Cortex of kidney (tissue), 1 donor: ENCODE measurements around the gene EIF4A3.
A peak's percentile ranks its signal among the peaks of the same experiment; 100 is the strongest.

Source experiments
- DNase-seq: peaks from one replicate; lab custom pipeline; 2025; lab: John Stamatoyannopoulos, UW

EIF4A3 gene

GRCh38 chr17:80147035-80147822, at the start of gene EIF4A3:
Gene EIF4A3, minus strand, starts transcription at chr17:80147128. Its CDS starts 167 bp downstream, at chr17:80146961.
- peak; percentile 53 for DNase-seq

- DNase-seq = no peak
These were observed 49.7 kb upstream of the EIF4A3 start for GRCh38 chr17:80196652-80197051.

GRCh38 chr17:80195671-80196529, 49.0 kb upstream of the EIF4A3 start:
- DNase-seq = no peak

DNA sequence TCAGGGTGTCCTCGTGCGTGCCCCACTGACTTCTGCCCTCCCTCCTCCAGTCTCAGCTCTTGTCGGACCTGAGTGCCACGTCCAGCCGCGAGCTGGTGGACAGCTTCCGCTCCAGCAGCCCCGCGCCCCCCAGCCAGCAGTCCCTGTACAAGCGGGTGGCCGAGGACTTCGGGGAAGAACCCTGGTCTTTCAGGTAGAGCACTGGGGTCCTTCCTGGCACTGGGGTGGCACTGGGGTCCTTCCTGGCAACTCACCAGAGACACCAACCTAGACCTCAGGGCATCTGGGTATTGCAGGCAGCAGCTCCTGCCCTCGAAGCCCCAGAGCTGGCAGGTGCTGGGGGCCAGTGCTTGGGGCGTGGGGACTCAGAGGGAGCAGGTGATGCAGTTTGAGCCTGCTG, 48.2 kb upstream of the EIF4A3 start:
- no peak for DNase-seq

DNA sequence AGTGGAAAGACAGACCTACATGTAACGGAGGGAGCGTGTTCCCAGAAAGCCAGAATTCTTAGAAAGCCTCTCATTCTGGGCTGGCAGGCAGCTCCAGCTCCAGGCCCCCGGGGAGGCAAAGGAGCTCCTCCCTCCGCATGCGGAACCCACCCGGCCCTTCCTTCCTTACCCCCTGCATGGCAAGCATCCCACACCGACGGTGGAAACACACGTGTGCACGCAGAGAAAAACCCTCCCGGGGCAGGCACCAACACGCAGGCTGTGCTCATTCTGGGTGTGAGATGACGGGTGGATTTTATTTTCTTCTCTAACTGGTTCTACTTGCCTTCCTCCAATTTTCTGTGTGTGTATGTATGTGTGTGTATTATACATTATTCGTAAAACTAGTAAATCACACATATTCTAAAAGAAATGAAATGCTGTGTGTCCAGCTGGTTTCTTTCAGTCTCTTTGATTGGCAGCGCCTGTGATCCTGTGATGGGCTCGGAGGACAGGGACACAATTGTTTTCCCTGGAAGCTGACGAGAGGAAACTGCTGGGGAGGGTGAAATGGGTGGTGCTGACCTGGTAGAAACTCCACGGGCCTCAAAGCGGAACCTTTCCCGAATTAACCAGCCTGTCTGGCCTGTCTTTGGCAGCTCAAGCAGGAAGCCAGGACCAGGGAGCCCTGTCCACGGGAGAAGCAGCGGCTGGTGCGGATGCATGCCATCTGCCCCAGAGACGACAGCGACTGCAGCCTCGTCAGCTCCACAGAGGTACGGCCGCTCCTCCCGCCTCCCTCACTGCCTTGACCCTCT, 45.1 kb upstream of the EIF4A3 start:
- DNase-seq = no peak

DNA sequence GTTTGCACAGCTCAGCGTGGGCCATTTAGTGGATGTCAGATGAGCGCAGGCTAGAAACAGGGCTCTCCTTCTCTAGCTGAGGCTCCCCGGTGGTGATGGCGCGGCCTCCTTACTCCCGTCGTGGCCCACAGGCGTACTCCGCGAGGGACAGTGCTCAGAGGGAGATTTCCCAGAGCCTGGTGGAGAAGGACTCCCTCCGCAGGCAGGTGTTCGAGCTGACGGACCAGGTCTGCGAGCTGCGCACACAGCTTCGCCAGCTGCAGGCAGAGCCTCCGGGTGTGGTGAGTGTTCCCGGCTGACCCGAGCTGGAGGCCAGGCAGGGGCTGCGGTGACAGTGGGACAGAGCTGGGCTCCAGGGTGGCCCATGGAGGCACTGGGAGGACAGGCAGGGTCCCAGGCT, 44.3 kb upstream of the EIF4A3 start:
- no peak for DNase-seq

DNA sequence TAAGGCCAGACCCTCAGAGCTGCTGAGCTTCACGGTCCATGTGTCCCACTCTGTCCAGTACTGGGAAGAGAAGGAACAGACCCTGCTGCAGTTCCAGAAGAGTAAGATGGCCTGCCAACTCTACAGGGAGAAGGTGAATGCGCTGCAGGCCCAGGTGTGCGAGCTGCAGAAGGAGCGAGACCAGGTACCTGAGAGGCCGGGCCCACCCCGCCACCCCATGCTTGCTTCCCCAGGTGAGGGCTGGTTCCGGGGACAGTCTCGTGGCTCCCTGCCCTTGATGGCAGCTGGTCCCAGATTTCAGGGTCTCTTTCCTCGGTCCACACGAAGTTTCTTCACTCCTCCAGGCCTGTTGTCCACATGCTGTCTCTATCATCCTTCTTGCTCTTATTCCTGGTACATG, 43.8 kb upstream of the EIF4A3 start:
- no peak for DNase-seq

DNA sequence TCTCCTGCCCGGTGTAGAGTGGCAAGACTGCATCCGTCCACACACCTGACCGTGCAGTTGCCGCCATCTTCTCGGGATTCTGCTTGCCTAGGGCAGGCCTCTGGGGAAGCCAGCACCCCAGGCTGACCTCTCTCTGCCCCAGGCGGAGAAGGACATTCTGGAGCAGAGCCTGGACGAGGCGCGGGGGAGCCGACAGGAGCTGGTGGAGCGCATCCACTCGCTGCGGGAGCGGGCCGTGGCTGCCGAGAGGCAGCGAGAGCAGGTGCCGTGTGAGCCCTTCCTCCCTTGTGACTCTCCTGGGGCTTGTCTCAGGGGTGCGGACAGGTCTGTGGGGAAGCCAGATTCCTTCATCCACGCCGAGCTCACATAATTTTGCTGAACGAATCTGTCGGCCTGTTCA, 42.7 kb upstream of the EIF4A3 start:
- no peak for DNase-seq

DNA sequence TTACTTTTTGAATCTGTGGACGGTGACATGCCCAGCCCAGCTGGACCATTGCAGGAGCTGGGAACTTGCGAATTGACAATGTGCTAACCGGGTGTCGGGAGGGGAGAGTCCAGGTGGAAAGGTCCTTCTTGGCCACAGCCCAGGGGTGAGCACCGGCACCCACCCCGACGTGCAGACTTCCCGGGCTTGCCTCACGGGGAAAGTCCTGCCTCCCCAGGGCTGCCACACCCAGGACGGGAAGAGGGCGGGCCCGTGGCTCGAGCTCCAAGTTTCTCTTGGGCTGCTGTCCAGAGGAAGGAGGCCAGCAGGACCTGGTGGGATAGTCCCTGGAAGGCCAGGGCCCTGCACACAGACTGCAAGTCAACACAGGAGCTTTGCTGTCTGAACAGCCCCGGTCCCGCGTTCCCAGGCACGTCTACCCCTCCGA, 40.6 kb upstream of the EIF4A3 start:
- DNase-seq = no peak

DNA sequence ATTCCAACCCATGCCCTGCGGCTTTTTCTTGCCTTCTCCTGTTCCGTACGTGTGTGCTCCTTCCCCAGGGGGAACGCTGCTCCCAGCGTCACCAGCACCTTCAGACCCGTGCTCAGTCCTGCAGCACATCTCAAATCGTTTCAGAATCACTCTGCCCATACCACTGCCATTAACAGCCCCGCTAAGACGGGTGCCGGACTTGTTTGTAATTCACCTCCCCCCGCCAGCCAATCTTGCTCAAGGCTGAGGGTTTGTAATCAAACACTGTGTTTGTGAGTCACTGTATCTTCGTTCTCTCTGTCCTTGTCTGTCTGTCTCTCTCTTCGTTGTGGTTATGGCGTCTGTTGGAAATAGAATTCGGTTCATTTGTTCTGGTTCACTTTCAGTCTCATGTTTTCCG, 40.2 kb upstream of the EIF4A3 start:
- no peak for DNase-seq

DNA sequence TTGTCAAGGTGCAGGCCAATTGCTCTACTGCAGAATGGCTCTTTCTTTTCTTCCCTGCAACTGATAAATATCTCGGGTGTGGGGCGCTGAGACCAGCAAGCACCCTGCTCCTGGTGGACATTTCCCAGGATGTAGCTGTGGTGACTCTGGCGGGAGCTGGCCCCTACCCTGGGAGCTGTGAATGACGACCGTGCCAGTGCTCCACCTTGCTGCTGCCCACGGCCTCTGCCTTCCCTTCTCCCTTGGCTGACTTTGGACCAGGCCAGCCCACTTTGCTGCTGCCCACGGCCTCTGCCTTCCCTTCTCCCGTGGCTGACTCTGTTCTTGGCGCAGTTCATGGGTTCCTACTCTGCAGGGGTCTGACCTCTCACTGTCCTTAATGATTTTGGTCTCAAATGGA, 39.0 kb upstream of the EIF4A3 start:
- no peak for DNase-seq

DNA sequence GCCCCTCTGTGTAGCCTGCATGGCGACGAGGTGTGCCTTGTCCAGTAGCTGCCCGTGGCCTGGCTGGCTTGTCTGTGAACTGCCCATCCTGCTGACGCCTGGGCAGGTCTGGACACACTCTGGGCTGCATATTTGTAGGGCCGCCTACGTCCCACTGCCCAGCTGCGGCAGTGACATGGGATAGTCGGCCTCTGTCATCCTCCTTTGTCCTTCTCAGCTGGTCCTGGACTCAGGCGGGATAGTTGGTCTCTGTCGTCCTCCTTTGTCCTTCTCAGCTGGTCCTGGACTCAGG, 37.4 kb upstream of the EIF4A3 start:
- DNase-seq = no peak

GRCh38 chr17:80183581-80184422, 36.9 kb upstream of the EIF4A3 start:
- no peak for DNase-seq

DNA sequence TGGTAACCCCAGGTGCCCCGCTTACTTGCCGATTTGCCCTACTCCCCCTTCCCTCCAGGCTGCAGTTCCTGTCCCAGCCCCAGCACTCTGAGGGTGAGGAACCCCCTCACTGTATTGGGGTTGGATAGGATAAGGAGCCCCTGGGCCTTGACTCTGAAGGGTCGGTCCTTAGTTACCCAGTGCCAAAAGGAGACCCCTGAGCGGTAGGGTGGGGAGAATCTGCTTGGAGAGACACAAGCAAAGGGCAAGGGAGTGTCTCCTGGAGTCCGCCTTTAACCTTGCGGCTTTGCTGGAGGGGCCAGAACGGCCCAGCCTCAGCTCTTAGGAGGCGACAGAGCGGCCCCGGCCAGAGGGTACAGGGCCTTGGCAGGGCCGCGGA, 35.9 kb upstream of the EIF4A3 start:
- DNase-seq = no peak

- no peak for DNase-seq
These were observed 35.4 kb upstream of the EIF4A3 start for GRCh38 chr17:80182118-80182844.

GRCh38 chr17:80181431-80181830, 34.5 kb upstream of the EIF4A3 start:
- no peak for DNase-seq

- DNase-seq = no peak
These were observed 33.3 kb upstream of the EIF4A3 start for GRCh38 chr17:80180192-80180591.

DNA sequence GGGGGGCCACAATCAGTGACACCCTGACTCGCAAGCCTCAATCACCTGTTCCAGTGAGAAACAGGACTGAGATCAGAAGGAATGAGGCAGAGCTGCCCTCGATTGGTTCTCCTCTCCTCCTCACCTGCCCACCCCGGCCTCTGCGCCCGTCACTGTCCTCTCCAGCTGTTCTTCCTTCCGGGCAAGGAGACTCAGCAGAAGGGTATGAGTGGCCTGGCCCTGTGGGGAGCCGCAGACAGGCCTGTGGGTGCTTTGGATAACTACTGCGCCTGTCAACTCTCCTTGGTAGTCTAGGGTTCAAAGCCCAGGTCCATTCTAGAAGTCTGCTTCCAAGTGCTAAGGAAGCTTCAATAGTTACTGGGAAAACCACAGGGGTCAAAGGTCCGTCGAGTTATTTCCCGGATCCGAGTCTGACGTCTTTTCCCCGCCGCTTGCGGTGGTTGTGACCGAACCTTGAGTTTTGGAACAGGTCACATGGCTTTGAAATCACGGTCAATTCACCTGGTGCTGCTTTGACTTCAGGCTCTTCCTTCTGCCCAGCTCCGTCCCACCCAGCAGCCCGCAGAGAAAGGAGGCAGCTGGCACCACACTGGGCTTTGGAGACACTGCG, 31.2 kb upstream of the EIF4A3 start:
- no peak for DNase-seq

GRCh38 chr17:80176757-80177156, 29.8 kb upstream of the EIF4A3 start:
- no peak for DNase-seq

DNA sequence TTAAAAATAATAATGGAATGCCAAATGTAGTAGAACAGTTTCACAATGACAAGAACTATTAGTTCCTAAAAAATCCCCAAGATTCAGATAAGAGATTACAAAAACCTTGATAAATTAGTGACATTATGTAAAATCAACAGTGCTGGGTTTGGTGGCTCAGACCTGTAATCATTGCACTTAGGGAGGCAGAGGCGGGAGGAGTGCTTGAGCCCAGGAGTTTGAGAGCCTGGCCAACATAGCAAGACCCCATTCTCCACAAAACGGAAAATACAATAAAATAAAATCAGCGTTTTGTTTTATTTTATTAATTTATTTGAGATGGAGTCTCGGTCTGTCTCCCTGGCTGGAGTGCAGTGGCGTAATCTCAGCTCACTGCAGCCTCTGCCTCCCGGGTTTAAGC, 27.0 kb upstream of the EIF4A3 start:
- DNase-seq = no peak

DNA sequence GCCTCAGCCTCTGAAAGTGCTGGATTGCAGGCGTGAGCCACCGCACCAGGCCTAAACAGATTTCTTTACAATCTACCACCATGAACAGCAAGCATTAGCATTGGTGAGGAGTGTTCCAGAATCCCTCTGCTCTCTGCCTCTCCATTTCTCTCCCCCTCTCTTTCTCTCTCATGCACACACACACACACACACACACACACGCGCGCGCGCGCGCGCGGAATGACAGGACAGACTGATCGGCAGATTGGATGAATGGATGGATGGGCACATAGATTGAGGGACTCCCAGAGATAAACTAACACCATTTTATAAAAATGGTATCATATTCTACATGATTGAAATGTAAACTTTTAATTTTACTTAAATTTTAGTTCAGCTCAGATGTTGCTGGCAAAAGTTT, 26.2 kb upstream of the EIF4A3 start:
- DNase-seq = no peak
